HG02763 (cell line): ENCODE results near the gene ANKRD10.

ENCODE experiments used
- ATAC-seq: cut with Tn5 transposase; IDR thresholded peaks from one replicate; pipeline ENCODE4 v1.9.1; 2021; ENCODE audit warnings: mild to moderate bottlenecking, moderate library complexity; ENCODE audit not compliant: unreplicated experiment

The ANKRD10 gene

DNA sequence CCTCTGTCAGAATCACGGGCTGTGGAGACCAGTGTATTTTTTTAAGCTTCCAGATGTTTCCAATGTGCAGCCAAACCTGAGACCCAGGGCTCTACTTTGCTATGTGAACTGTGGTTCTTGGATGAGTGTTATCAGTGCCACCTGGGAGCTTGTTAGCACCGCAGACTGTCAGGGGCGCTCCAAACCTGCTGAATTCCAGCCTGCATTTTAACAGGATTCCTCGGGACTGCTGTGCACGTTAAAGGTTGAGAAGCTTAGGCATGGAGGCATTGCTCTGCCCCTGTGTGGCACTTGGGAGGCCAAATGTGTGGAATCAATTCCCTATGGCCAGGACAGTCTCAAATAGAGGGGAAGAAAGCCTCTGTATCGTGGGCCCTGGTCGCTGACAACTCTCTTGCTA is 80.3 kb downstream of the ANKRD10 start:
- ATAC-seq: no peak

DNA sequence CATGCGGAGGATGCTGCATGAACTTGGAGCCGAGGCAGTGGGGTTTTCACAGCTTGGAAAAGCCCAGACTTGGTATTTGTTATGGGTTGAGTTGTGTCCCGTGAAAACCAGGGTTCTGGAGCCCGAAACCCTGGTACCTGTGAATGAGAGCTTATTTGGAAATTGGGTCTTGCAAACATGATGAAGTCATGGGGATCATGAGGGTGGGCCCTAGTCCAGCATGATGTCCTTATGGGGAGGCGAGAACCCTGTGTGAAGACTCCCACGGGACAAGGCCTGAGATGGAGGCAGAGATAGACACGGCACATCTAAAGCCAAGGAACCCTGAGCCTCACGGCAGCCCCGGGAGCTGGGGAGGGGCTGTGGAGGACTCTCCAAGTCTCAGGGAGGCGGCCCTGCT is 82.3 kb downstream of the ANKRD10 start:
- no peak for ATAC-seq

DNA sequence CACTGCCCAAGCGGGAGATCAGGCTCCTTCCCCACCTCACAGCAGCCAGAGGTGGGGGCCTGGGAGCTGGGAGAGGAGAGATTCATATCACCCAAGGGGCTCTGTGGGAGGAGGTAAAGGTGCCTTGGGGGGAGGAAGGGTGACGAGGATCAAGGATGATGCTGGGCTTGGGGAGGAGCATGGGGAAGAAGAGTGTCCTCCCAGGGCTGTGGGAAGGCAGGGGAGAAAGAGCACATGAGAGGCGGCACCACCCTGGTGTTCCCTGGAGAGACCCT is 82.7 kb downstream of the ANKRD10 start:
- no peak for ATAC-seq

DNA sequence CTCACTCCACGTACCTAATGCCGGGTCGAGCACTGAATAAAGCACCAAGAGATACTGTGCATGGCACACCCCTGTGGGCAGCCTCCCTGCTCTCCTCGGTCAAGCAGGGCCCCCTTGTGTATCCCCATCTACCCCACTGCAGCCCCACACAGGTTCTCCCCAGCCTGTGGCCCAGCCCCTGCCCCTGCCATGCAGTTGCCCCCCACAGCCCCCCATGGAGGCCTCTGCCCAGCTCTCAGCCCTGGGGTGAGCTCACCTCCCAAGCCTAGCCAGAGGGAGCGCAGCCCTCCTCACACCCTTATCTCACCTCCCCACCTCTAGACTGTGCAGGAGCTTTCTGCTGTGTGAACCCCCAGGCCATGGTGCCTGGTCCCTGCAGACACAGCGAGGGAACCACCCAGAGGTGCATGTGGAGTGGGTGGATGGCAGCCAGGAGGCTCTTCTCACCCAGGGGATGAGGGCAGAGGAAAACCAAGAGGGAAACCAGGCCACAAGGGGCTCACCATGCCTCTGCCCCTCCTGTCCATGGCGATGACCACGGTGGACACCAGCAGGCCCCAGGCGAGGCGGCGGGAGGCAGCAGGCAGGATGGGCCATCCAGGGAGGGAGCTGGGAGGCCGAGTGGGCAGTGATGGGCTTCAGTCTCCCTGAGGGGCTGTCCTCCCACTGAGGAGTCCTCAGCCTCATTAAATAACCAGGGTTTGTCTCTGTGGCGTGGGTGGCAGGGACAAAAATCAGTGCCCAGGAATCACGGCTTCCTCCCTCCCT is 83.2 kb downstream of the ANKRD10 start:
- no peak for ATAC-seq

DNA sequence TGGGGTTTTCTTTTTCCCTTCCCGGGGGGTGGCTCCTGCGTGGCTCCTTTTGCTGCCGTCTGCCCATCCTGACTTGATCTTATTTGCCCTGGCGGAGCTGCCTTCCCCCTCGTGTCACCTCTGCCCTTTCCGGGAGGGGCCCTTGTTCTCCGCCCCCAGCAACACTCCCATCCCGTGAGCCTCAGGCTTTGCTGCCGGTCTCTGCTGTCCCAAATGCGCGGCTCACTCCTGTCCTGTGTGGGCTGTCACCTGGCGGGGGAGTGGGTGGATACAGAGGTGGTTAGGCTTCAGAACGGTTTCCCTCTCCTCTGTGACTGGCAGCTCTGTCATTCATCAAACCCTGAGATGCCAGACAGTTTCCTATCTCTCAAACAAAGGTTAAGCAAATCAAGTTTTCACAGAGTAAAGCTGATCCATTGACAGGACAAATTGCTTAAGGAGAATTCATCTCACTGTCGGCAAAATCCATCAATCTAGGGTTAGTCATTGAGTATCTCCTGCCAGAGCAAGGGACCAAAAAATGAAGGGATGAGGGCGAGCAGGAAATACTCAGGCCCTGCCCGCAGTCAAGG is 84.0 kb downstream of the ANKRD10 start:
- ATAC-seq: no peak

DNA sequence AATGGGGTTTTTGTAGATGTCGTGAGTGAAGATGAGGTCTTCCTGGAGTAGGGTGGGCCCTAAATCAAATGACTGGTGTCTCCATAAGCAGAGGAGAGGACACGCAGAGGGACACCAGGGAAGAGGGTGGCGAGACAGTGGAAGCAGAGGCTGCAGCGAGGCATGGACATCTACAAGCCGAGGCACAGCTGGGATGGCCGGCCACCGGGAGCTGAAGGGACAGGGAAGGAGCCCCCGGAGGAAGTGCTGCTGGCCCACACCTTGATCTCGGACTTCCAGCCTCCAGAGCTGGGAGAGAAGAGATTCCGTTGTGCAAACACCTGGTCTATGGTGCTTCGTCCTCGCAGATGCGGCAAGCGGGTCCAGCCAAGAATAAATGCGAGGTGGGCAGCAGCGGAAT is 84.5 kb downstream of the ANKRD10 start:
- ATAC-seq: no peak

DNA sequence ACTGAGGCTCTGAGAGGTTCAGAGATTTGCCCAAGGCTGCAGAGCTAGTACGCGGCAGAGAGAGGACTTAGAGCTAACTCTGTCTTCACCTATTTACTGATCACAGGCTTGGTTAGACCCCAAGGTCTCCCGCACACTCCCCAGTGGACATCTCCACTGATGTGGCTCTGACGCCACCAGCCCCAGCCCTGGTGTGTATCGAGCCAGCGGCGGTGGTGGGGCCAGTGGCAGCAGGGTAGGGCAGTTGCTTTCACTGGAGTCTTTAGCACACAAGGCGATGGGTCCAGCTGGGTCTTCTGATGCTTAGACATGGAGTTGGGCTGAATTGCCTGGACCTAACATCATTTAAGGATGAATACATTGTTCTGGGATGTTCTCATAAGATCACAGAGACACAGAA is 85.4 kb downstream of the ANKRD10 start:
- no peak for ATAC-seq

DNA sequence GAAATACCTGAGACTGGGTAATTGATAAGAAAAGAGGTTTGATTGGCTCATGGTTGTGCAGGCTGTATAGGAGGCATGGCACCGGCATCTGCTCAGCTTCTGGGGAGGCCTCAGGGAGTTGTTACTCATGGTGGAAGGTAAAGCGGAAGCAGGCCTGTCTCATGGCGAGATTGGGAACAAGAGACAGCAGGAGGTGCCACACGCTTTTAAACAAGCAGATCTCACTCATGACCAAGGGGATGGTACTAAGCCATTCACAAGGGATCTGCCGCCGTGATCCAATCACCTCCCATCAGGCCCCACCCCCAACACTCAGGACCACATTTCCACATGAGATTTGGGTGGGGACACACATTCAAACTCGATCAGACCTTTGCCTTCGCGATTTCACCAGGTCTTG is 86.2 kb downstream of the ANKRD10 start:
- no peak for ATAC-seq
